HG03521 (cell line): Measurements from ENCODE around the gene NRTN.

ENCODE experiments used
- ATAC-seq: cut with Tn5 transposase; IDR thresholded peaks from one replicate; pipeline ENCODE4 v1.9.1; 2021; ENCODE audit warnings: mild to moderate bottlenecking, moderate library complexity; ENCODE audit not compliant: unreplicated experiment

NRTN gene

GRCh38 chr19:5789886-5790558 is 14.8 kb upstream of the NRTN start:
- ATAC-seq: no peak

- peak; percentile 91 for ATAC-seq
These were observed 14.0 kb upstream of the NRTN start, which contains the start of gene DUS3L for GRCh38 chr19:5790559-5791520. Gene DUS3L (minus strand): TSS chr19:5791163. CDS start chr19:5791141, 22 bp downstream.

- no peak for ATAC-seq
These were observed 12.6 kb upstream of the NRTN start for GRCh38 chr19:5792224-5792623.

GRCh38 chr19:5793188-5793587 is 11.7 kb upstream of the NRTN start:
- no peak for ATAC-seq

GRCh38 chr19:5795382-5795919 is 9.4 kb upstream of the NRTN start:
- ATAC-seq: no peak

GRCh38 chr19:5798244-5798643 is 6.6 kb upstream of the NRTN start:
- ATAC-seq: no peak

- ATAC-seq: no peak
These were observed 5.3 kb upstream of the NRTN start for GRCh38 chr19:5799247-5800241.

- no peak for ATAC-seq
These were observed 4.3 kb upstream of the NRTN start for GRCh38 chr19:5800361-5801270.

- ATAC-seq: no peak
These were observed 2.9 kb upstream of the NRTN start for GRCh38 chr19:5801796-5802619.

GRCh38 chr19:5803441-5803751 is 1.5 kb upstream of the NRTN start:
- no peak for ATAC-seq

GRCh38 chr19:5803752-5804515 is 933 bp upstream of the NRTN start:
- ATAC-seq: peak; percentile 61

- ATAC-seq: no peak
These were observed 730 bp downstream of the NRTN start for GRCh38 chr19:5805462-5806132.

GRCh38 chr19:5806133-5806489 is 1.2 kb downstream of the NRTN start:
- no peak for ATAC-seq

GRCh38 chr19:5806905-5807304 is 2.0 kb downstream of the NRTN start:
- no peak for ATAC-seq

- ATAC-seq: no peak
These were observed 3.4 kb downstream of the NRTN start for GRCh38 chr19:5808120-5808816.

GRCh38 chr19:5809053-5809452 is 4.2 kb downstream of the NRTN start:
- no peak for ATAC-seq

- ATAC-seq: no peak
These were observed 4.6 kb downstream of the NRTN start for GRCh38 chr19:5809469-5809868.
